LHCN-M2 (cell line): ENCODE data around the gene LTF. TPM values are rescaled to one million over a fixed set of nuclear protein-coding genes. Genes with fewer than 3 reads are reported as not detected.
A peak's percentile ranks its signal among the peaks of the same experiment; 100 is the strongest.
"Not testable (repeated sequence)": the region's sequence is repeated elsewhere in the genome, so short reads cannot be mapped to it uniquely, and the experiment has no call there.

ENCODE experiments used
- DNase-seq: peaks from one replicate; pipeline ENCODE4 v3.0.0-alpha.2; 2012; ENCODE audit warnings: low read depth
- polyA plus RNA-seq: library from polyadenylated mRNA; unstranded; fragments of >200 nt; gene quantifications from one replicate; pipeline ENCODE4 v1.2.1, GENCODE V29; 2012; ENCODE audit warnings: missing spikeins
- total RNA-seq: library from RNA; depleted of rRNA; stranded (reverse); fragments of >200 nt; gene quantifications from 2 replicates; pipeline ENCODE4 v1.2.3, GENCODE V29; 2014; rRNA removed

LTF gene
- 0.06 TPM in 1 of 2 replicates, not detected in the other for total RNA-seq
- 0.06 TPM for polyA plus RNA-seq

DNA sequence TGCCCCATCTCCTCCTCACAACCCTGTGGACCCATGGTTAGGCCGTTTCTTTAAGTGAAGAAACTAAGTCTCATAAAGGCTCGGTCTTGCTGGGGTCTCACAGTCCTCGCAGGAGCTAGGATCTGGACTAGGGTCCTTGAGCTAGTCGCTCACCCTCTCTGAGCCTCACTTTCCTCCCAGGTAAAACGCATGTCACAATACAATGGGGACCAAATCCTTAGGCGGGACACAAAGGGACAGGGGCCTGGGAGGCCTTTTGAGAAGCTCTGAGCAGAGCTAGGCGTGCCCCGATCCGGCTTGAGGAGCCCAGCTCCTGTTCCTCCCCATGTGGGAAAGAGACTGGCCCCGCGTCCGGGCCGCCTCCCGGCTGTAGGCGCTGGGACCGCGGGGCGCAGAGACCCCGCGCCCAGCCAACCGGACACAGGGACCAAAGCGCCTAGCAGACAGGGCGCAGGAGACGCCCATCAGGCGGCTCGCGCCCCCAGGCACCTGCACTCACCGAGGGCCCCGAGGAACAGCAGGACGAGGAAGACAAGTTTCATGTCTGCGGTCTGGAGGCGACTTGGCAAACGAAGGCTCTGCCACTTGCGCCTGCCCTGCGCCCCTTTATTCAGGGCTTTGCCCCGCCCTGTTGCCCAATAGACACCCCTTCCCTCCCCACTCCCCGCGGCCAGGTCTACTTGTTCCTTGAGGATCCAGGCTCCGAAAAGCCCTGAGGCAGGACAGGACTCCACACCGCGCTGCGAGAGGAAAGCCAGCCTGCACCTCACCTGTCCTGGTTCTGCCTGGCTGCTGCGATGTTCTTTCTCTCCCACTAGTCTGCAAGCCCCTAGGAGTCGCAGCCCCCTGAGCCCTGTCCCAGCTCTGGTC, at the start of gene LTF:
LTF (minus strand) TSS at position 580 of the 870 bp plus-strand sequence; CDS start at position 542, 38 bp downstream.
- DNase-seq = no peak

DNA sequence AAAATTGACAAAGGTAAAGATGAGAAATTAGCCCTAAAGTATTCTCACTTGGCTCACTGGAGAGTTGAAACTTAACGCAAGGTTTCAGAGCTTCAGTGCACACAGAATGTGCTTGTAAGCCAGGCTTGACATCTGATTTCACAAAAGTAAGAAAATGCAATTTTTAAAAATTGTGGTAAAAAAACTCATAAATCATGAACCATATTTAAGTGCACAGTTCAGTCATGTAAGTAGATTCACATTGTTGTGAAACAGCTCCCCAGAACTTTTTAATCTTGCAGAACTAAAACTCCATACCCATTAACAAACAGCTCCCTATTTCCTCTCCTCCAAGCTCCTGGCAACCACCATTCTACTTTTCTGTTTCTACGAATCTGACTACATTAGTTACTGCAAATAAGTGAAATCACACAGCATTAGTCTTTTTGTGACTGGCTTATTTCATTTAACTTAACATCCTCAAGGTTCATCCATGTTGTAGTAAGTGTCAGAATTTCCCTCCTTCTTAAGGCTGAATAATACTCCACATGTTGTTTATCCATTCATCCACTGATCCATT, 47.6 kb upstream of the LTF start:
- no peak for DNase-seq

DNA sequence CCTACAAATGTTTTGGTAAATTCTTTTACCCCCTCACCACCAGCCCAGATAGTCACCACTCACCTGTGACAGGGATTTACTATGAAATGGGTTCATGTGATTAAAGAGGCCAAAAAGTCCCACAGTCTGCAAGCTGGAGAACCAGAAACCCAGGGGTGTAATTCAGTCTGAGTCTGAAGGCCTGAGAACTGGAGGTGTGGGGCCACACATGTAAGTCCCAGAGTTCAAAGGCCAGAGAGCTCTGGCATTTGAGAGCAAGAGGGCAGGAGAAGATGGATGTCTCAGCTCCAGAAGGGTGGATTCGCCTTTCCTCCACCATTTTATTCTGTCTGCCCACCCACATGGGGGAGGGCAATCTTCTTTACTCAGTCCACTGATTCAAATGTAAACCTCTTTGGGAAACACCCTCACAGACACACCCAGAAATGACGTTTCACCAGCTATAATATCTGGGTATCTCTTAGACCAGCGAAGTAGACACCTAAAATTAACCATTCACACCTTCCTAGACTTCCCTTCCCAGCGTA, 45.0 kb upstream of the LTF start:
- no peak for DNase-seq

DNA sequence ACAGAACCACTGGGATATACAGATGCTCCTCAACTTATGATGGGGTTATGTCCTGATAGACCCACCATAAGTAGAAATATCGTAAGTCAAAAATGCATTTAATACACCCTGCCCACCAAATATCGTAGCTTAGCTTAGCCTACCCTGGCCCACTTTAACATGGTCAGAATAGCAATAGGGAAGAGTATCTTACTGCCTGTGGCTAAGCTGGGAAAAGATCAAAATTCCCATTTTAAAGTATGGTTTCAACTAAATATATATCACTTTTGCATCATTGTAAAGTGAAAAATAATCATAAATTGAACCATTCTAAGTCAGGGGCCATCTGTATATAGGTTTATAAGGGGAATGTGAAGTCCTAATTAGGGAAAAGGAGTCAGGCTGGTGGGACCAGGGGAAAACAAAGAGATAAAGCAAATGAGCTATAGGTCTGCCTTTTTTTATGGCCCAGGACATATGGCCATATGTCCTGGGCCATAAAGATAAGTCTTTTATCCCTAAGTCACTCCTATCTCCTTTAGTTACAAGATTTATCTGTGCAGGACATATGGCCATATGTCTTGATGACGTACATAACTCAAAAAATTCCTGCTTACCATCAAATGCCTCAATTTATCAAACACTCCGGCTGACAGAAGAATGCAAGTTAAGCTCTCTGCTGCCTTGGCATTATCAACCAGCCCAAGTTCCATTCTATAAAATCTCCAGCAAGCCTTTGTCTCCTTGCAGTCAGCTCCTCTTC, 44.3 kb upstream of the LTF start:
- DNase-seq = no peak

DNA sequence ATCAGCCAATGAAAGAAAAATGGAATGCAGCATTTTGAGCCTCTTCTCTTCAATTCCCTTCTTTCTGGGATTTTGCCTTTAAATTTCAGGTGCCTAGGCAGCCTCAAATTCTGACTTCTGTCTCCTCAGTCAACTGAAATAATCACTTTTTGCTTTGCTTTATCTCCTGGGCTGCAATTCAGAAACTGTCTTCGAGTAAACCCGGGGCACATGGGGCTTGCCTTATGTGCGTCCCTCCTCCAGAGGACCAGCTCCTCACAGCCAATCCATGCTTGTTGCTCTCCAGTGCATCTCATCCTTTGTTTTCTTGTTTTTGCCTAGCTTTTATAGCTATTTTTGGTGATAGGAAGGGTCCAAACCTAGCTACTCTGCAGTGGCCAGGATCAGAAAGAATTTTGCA, 41.8 kb upstream of the LTF start:
- DNase-seq = no peak

DNA sequence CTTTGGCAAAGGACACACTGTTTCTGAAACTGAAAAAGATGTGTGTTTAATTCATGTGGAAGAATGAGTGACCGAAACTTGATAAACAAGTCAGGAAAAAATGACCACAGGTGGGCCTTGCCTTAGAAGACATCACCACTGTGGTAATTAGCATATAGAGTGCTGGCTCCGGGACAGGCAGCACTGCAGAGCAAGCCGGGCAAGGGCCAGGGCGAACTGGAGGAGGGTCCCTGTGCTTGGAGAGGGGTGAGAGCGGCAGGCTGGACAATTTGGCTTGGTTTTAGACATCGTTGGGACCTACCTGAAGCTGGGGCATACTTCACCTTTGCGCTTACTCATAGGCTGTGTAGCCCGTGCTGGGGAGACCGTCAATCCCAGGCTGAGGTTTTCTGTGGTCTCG, 41.2 kb upstream of the LTF start:
- no peak for DNase-seq

DNA sequence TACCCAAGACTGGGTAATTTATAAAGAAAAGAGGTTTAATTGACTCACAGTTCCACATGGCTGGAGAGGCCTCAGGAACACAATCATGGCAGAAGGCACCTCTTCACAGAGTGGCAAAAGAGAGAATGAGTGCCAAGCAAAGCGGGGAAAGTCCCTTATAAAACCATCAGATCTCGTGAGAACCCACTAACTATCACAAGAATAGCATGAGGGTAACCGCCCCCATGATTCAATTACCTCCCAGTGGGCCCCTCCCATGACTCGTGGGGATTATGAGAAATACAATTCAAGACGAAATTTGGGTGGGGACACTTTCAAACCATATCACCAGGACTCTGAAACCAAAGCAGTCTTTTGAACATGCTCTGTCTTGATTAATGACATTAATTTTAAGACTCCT, 40.1 kb upstream of the LTF start:
- no peak for DNase-seq

DNA sequence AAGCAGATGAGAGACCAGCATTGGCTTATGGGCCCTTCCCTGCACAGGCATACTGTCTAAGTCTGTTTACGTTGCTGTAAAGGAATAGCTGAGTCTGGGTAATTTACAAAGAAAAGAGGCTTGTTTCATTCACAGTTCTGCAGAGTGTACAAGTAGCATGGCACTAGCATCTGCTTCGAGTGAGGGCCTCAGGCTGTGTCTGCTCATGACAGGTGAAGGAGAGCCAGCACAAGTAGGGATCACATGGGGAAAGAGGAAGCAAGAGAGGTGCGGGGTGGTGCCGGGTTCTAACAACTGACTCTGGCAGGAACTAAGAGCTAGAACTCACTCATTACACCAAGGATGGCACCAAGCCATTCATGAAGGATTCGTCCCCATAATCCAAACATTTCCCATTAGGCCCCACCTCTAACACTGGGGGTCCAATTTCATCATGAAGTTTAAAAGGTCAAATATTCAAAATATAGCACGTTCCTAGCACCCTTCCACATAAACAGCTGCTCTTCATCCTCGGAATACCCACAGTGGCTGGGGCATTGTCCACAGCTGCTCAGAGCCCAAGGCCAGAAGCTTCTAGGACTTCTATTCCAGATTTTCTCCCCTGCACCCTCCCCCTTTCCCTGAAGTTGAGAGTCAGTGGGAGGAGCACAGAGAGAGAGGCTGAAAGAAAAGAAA, 38.6 kb upstream of the LTF start:
- peak; percentile 75 for DNase-seq

DNA sequence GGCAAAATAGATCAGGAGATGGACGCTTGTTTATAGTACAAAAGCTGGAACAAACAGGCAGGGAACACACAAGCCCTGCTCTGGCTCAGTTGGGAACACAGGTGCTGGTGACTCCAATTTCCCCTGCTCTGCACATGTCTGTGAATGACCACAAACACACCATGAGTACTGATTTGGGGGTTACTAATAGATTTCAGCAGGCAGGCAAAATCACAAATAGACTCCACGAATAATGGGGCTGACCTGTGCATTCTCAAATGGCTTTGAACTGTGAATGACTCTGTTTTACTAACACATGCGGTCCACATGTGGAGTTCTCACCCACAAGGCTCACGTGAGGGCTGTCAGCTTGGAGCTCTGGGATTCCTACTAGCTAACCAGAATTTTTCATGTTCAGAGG, 37.0 kb upstream of the LTF start:
- DNase-seq = peak; percentile 52

DNA sequence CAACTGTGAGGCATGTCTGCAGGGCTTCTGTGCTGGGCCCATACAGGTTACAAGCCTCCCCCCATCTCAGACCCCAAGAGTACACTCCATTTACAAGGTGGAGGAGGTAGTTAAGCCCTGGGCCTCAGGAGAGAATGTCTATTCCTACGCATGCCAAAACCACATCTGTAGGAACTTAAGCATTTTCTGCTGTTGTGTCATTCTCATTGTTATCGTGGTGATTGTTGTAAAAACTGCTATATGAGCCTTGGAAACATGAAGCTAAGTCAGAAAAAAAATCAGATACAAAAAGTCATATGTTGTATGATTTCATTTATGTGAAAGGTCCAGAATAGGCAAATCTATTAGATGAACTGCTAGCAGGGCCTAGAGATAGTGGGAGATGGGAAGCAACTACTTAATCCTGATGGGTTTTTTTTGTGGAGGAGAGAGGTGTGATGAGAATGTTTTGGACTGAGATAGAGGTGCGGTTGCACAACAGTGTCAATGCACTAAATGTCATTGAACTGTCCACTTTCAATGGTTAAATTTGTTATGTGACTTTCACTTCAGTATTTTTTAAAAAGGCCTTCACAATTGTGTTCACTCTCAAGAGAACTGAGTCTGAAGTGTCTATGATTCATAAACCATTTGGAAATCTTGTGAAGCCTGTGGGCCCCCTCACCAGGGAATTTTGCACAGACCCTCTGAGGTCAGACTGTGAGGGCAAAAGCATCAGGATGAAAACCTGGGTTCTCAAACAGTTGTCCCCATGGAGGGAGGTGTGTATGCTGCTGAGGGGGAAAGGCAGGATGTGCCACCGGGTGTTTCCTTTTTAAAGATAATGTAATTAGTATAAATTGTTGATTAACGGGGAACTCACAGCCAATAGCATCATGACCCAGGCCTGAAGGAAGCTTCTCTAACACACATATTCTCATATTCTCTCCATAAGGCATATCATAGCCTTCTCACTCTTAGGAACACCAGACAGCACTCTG, 36.2 kb upstream of the LTF start:
- peak; percentile 67 for DNase-seq

DNA sequence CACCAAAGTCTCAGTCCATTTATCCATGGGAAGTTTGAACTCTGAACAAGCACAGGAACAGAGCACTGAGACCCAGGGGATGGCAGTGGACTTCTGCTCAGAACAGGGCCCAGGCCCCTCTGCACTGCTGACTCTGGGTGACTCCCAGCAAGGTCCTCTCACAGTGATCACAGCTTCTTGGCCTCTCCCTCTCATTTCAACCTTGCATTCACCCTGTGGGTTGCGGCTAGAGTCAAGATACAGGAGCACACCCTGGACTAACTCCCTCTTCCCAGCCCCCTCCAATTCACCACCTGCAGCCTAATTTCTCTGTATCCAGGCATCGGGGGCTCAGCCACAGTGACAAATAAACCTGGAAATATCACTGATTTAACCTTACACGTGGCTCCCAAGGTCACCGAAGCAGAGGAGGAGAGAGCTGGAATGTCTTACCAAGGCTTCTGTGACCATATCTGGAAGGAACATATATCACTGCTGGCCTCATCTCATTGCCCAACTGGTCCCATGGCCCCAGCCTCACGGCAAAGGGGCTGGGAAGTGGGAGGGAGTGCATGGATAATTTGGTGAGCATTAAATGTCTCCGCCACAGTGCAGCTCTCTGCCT, 34.3 kb upstream of the LTF start:
- DNase-seq = no peak

DNA sequence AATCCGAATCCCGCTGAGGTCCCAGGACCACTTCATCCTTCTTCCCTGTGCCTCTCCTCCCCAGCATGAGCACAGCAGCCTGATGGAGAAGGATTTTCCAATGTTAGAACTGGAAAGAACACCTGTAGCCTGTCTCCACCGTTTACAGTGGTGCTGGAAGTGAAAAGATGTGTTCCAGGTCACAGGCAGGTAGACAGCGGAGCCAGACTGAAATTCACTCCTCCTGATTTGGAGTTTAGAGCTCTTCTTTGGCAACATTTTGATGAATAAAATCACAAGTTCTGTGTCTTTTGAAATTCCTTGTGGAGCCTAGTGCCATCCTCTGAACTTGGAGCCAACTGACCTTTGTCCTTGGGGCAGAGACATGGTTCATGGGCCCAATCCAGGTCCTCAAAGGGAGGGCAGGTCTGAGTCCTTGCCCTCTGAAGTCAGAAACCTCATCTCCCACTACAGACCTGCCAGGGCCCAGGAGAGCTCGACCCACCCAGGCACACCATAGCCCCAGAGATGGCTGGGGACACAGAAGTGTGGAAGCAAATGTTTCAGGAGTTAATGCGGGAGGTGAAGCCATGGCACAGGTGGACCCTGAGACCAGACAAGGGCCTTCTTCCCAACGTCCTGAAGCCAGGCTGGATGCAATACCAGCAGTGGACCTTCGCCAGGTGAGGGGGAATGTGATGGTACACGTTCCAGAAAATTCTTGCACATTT, 33.0 kb upstream of the LTF start, which contains the start of gene RTP3:
RTP3 (plus strand) TSS at position 421 of the 710 bp plus-strand sequence; CDS start at position 508, 87 bp downstream.
- no peak for DNase-seq

DNA sequence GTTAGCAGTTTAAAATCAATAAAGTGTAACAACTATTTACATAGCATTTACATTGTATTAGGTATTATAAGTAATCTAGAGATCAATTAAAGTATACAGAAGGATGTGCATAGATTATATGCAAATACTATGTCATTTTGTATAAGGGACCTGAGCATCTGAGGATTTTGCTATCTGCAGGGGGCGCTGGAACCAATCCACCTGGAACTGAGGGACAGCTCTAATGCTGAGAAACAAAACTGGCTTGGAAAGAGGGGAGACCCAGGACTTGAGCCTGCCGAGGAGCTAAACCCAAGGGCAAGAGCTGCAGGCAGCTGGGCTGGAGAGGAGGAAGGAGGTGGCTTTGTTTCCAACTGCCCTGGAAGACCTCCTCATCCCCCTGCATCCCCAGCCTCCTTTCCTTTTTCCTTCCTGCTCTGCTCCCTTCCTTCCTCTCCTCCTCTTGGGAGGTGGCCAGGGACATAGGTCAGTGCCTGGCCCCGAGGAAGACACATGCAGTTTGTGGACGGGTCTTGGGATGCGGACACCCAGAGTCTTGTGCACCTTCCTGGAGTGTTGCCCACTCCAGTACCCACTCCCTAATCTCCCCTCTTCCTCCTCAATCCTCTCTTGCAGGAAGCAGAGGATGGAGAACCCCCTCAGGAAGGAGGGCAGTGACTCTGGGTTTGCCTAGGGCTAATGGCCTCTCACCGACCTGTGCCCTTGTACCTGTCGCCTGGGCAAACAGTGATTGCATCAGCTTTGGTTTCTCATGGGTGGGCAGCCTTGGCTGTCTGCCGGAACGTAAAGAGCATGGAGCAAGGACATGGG, 32.2 kb upstream of the LTF start:
- DNase-seq = peak; percentile 26

DNA sequence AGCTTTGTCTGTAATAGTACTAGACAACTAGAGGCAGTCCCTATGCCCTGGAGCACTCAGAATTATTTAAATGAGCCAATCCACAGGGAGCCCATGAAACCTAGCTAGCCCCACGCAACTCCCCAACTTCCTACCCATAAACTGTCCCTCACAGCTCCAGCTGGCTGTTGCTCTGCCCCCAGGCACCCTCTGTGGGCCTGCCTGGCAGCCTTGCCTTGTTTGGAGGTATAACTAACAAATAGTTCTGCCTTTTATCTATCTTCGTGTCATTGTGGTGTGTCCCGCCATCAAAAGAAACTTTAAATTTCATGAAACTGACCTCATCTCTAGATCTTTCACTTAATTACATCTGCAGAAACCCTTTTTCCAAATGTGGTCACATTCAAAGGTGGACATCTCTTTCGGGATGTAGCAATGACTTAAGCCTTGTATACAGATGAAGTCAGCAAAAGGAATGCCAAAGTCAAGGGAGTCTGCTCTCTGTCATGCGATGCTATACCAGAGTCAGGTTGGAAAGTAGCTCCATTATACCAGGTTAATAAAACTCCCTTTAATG, 31.3 kb upstream of the LTF start:
- peak; percentile 55 for DNase-seq

DNA sequence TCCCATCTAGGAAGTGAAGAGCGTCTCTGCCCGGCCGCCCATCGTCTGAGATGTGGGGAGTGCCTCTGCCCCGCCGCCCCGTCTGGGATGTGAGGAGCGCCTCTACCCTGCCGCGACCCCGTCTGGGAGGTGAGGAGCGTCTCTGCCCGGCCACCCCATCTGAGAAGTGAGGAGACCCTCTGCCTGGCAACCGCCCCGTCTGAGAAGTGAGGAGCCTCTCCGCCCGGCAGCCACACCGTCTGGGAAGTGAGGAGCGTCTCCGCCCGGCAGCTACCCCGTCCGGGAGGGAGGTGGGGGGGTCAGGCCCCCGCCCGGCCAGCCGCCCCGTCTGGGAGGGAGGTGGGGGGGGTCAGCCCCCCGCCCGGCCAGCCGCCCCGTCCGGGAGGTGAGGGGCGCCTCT, 29.8 kb upstream of the LTF start:
- DNase-seq = not testable (repeated sequence)

DNA sequence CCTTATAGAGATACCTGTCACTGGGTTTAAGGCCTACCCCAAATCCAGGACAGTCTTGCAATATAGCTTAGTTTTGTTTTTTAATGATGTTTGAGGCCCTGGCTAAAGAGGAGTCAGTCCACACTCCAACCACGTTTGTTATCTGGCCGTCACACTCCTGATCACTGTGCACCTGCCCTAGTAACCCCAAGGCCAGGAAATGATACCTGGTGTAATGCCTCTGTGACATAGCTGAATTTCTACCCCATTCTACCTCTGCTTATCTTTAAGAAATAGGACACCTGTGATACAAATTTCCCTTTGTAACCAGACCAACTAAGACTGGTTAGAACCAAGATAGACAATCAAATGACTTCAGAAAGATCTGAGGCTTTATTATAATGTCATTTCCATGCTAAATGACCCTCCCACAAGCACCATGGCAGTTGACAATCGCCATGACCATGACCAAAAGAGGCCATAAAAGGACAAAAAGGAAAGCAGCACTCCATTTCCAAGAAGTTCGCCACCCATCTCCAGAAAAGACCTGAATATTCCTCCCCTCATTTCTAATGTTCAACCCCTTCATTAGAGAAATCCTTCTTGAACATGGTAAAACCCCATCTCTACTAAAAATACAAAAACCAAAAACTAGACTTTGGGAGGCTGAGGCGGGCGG, 28.3 kb upstream of the LTF start:
- DNase-seq = no peak
